ENCODE measurements around the gene MSH6.
"Not testable (repeated sequence)": the region's sequence is repeated elsewhere in the genome, so short reads cannot be mapped to it uniquely, and the experiment has no call there.

The MSH6 gene

GRCh38 chr2:47844162-47844561, 61.2 kb downstream of the MSH6 start:
- no peak for DNase-seq (ENCODE audit: low read depth)

DNA sequence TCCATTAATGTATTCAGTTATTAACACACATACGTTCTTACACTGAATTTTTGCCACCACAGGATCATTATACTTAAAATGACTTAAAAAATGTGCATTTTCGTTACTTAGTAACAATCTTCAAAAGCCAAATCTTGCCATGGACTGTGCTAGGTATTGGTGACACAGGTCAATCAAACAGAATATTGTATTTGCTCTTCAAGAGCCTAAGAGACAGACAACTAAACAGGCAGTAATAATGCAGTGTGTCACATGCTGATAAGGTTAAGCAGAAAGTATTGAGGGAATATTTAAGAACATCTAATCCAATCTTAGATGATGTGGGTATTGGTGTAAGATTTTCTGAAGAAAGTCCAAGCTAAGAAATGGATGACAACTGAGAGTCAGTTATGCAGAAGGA, 66.4 kb downstream of the MSH6 start:
- no peak for DNase-seq (ENCODE audit: low read depth)

GRCh38 chr2:47850198-47850597, 67.3 kb downstream of the MSH6 start:
- DNase-seq (ENCODE audit: low read depth) = no peak

GRCh38 chr2:47853067-47853777, 70.3 kb downstream of the MSH6 start:
- not testable (repeated sequence) for DNase-seq (ENCODE audit: low read depth)

Data from stromal cell of bone marrow (primary cell).